Glomerular visceral epithelial cell (primary cell): ENCODE measurements around the gene FOXP1.

ENCODE experiments used
- DNase-seq: peaks from one replicate; pipeline ENCODE4 v3.0.0-alpha.2; 2016; ENCODE audit errors: extremely low spot score

Gene FOXP1

DNA sequence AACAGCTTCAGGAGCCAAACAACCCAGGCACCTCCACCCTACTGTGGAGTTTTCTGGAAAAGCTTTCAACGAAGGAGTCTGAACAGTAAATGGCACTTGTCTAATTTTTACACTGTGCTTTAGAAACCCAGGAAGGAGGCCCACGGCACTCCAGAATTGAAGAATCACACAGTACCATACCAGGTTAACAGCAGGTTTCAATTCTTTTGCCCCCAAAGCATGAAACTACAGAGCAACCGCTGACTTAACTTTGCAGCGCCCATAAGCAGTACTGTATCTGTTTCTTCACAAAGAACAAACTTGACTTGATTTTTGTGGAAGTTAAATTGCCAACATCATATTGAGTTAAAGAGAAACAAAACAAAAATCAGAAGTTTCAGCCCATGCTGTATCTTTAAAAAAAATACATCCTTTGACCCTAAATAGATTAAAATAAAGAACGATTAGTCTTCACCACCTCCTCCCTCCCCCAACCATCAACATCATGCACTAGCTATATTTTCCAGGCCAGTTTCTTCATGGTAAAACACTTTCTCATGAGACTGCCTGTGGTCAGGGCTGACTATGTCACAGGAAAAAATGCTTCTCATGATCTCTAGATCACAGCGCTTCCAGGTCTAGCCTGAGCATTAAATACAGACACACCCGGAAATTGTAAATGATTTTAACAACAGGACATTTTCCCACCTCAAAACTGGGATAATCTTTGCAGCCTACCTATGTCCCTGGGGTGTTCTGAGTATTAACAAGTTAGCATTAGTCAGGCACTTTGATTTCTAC, 456.3 kb downstream of the FOXP1 start:
- peak; percentile 59 for DNase-seq

DNA sequence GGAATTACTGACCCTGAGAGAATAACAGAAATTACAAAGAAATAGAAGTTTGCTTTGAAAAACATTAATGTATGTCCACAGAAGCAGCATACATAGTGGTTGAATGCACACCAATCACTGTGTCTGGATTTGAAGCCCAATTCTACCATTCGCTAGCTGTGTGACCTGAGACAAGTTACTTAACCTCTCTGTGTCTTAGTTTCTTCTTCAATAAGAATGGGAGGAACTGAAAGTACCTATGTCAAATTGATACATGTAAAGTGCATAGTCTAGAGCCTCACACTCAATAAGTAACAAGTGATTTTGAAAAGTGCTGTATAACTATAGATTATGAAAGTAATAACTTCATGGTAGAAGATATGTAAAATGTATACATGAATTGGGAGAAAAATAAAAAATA, 457.8 kb downstream of the FOXP1 start:
- no peak for DNase-seq

DNA sequence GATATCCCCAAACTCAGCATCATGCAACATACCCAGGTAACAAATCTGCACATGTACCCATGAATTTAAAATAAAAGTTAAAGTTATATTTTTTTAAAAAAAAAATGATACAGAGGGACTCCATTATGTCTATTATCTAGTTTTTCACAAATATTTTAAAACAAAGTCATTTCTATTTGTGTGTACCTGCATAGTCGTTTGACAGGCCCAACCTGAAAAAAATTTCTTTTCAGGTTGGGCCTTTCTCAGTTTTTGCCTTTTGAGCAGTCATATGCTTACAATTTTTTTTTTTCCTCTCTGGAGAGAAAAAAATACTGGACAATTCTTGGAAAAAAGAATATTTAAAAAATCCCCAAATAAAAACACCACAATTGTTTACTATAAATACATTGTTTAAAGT, 459.5 kb downstream of the FOXP1 start:
- no peak for DNase-seq

DNA sequence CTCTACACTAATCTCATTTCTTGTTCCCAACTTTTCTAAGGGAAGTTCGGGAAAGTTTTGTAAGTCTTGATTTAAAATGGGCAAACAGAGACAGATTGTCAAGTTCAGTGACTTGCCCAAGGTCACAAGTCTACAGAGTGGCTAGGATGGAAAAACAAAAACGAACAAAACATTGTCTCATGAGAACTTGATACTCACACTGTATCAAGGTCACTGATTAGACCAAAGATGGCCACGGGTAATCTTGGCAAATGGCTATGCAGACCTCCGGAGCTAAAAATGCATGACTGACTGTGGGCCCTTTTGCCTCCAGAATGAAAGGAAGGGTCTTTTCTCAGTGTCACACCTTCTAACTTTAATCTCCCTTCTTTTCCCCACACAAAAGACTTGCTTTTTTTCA, 460.9 kb downstream of the FOXP1 start:
- no peak for DNase-seq

DNA sequence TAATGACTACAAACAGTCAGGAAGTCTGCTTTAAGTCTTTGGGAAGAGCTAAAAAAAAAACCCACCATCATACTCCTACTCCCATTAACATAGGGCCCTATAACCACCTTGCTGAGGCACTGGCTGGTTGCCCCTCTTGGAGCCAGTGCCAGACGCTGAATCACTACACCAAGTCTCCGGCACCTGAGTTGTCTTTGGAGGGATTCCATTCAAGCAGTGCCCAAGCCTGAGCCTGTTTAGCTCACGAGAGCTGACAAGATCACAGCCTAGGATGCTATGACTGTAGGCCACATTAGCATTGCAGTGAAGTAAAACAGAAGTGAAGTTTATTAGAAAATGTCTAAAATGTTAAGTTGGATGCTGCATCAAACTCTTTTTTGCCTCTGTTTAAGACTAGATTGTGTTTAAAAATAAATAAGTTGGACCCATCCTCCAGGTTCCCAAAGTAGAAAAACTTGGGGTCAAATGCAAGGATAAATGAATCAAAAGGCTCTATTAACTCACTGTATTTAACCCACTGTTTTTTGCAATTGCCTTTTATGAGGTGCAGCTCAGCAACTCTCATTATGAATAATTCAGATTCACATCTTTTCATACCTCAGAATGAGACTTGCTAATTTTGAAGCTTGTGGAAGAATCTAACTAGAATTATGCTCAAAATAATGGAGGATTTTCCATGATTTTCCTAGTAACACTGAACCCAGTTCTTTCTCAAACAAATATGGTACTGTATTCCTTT, 461.9 kb downstream of the FOXP1 start:
- peak; percentile 61 for DNase-seq

DNA sequence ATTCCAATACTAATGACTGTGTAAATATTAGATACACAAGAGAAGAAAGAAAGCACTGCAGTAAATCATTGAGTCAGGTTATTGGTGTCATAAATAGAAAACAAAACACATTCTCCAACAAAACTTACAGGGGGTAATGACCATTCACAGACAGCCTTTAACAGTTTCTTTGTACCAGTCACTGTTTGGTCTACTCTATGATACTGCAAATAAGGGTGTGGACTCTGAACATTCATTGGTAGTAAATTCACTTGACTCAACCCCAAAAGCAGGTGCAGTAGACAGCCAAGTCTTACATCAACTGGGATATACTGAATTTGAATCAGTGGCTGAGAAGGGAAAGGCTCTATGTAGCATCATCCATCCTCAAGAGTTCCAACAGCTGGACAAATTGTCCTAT, 463.5 kb downstream of the FOXP1 start:
- DNase-seq, result no peak

DNA sequence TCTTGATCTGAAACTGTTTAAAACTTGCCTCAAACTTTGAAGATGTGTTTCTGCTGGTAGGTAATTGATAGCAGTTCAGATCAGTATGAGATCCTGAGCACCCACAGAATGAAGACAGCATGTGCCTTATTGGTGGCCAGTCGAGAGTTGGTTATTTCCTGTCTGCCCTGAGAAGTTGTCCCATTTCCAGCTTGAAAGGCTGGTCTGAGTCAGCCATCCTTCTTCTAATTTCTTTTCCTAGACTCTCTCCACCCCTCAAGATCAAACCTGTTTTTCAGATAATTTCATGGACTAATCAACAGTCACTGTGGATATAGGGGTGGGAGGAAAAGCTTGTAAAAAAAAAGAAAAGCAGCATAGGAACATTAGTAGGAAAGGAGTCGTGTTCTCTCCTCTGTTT, 464.4 kb downstream of the FOXP1 start:
- DNase-seq, result no peak

DNA sequence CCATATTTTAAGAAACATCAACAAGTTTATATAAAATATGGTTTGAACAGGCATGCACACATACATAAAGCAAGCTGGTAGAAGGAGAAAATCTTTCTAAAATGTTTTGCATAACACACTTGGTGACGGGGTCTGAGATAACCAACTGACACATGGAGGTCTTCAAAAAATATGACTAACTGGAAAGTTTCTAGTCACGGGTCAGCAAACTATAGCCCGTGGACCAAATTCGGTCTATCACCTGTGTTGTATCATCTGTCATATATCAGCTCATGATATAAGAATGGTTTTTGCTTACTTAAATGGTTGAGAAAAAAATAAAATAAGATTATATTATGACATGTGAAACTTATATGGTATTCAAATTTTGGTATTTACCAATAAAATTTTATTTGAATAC, 465.1 kb downstream of the FOXP1 start:
- DNase-seq, result no peak

DNA sequence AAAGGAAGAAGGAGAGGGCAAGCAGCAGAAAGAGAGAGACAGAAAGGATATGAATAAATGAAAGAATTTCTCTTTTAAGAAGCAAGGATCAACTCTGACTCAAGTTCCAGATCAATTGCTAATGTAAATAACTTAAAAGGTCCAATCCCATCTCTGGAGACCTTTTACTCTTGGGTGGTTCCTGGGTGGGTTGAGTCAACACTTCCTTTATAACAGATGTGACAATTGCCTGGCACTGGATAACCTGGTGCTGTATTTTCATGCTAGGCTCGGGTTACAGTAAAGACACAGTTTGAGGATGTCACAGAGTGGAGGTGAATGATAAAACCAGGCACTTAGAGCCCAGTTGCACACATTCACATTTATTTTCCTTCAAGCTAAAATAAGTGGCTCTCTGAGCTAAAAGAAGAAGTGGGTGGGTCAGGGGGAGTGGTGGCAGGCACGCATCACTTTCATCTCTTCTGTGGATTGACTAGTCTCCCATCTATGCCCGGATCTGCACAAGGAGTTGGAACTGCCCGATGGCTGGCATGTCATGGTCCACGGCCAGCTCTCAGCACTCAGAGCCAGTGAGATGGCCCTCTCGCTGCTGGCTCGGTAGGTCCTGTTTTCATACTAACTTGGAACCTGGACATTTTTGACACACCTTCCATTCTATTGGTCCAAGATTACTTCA, 465.8 kb downstream of the FOXP1 start:
- DNase-seq, result peak; percentile 46

DNA sequence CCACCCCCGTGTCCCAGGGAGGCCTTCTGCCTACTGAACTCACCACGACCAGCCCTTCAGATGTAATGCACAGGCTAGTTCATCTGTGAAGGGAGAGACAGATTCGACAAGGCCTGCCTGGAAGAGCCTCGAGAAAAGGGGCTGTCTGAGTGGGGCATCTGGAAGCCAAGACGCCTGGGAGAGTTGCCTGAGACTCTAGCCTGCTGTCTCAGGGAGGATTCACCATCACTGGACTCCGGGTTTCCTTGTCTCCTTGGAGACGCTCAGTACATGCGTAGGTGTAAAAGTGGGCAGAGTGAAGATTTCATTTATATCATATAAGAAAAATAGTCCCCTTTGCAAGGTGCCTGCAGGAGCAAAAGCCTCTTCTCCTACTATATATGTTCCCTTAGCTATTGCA, 468.9 kb downstream of the FOXP1 start:
- no peak for DNase-seq

DNA sequence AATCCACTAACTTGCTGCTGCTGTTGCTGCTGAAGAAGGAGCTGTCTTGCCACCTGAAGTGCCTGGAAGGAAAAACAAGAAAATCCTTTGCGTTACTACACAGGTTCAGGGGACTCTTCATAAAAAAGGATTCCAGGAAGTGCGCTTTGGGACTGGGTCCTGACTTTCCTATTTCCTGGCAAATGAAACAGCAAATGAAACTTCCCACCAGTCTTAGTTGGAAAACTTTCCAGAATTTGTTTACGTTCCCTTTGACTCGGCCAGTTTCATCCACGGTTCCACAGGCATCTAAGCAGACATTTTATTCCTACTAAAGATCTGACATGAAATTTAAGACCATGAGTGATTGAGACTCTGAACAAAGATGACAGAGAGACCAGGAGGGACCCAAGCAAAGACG, 471.0 kb downstream of the FOXP1 start:
- DNase-seq, result no peak

DNA sequence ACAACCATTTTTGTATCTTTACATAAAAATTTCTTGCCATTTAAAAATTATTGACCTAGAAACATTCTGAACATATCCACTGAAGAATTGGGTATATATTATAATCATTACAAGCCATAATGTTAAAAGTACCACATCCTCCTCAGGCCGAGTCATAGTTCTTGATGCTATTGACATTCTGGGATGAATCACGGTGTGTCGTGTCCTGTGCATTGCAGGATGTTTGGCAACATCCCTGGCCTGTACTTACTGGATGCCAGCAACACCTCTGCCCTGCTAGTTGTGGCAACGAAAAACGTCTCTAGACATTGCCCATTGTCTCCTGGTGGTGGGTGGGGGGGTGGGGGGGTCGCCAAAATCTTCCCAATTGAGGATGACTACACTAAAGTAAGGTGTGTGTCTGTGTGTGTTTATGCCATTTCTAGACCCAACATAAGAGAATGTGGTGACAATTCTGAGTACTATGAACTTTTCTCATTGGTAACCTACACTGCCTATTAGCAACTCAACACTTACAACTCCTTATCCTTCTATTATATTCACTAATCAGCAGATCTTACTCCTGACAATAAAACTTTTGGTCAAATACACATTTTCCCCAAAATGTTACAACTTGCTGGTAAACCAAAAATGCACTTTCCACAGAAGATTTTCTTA, 471.6 kb downstream of the FOXP1 start:
- peak; percentile 67 for DNase-seq

DNA sequence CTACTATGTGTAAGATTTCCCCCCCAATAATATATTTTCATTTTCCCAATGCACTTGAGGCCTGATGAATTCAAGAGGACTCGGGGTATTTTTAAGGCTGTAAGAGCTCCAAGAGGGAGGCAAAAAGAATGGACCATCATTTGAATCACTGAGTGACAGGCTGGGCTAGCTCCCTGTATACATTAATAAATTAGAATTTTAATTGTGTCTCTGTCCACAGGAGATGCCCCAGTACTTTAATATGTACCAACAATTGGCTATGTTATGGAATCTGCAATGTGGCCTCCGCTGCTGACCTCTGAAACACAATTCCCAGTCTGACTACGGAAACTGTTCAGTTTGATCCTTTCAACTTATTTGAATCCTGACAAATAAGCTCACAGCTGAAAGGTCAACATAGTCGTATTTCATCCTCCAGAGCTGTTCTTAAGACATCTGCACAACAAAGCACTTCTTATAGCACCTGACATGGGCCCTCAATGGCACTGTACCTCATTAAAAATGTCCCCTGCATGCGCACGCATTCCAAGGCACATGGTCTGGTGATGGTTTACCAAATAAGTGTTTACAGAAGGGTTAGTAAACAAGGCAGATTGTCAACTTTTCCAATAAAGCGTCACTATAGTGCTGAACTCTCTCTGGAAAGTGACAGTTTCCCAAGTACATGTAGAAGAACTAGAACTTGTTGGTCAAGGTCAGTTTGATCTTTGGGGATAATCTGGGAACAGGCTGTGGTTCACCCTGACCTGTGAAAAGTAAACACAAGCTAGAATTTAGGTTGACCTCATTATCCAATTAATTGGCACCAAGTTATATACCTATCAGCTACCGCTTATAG, 472.9 kb downstream of the FOXP1 start:
- DNase-seq, result no peak

DNA sequence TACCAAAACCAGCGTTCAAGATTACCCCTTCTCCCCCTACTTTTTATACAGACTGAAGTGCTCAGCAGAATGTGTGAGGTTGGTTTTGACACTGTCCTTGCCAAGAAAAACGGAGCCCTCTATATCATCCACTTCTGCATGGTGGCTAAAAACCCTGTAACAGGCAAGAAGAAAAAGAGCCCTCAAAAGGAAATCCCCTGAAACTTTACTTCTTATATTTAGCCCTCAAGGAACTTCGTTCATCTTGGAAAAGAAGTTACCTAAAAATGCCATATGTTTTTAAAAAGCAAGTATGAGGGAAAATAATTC, 473.6 kb downstream of the FOXP1 start:
- DNase-seq, result no peak

DNA sequence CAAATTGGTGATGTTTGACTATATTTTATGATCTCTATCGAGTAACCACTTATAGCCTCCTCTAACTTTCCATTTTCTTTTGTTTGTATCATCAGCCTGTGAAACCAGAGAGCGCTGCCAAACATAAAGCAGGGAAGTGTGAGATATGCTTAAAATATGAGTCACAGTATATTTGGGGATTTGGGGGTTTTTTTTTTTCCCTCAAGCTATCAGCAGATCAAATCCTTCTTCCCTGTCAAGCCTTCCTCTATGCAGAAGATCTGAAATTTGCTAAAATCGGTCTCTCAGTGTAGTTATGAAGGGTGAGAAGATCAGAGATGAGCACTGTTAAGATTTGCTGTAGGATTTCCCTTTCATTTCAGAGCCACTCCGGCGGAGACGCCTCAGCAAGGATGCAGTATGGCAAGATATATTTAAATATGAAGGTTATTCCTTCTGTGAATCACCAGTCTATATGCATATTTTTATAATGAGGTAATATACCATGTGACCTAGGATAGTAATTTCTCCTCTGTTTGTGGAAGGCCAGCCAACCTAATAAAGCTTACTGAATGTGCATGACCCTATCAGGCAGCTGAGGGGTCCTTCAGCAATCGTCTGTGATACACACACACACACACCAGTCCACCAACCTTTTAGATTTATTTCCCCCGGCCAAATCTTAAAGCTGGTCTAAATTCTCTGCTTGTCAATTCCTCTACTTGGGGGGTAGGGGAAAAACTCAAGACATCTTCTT, 474.1 kb downstream of the FOXP1 start:
- peak; percentile 70 for DNase-seq

DNA sequence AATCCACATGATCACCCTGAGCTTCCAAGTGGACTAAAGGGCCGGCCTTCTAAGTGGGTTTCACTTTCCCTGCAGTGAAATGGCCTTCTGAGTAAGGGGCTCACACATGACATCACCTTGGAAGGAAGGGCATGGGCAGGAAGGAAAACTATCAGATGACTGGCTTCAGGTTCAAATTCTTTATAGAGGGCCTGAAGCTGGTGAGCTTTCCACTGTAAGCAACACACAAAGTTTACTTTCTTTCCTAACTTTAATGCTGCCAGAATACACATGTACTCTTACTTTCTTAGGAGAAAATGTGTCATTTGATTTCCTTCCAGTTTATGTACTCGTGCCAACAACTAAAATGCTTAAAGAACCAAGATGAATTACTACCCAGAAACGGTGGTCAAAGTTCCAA, 475.6 kb downstream of the FOXP1 start:
- no peak for DNase-seq

DNA sequence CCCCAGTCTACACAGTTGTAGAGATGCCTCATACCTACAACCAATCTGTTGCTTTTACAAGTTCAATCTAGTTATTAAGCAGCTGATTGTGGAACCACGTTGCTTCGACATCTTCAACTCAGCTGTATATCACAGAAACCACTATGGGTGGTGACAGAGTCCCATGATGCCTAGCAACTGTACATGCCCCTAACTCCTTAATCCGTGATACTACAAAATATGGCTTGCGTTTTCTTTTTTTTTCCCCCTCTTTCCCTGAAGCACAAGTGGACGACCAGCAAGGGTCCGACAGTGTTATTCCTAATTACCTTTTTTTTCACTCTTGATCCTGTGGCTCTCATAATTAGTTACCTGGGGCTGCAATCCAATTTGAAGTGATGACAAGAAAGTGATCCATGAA, 478.6 kb downstream of the FOXP1 start:
- DNase-seq, result no peak

DNA sequence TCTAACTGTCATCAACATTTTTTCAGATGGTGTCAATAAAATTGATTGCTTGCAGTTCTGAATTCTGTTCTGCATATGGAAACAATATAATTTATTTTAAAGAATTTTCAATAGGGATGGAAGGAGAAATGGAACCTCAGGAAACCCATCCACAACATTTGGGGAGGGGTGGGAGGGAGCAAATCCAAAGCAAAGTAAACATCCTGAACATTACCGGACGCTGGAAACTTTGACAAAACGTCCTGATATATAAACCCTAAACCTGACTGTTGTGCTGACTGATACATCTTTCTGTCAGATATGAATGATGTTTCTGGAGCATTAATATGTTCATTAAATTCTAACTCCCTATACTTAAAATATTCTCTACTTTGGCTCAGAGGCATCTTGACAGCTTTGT, 479.0 kb downstream of the FOXP1 start:
- DNase-seq, result no peak

DNA sequence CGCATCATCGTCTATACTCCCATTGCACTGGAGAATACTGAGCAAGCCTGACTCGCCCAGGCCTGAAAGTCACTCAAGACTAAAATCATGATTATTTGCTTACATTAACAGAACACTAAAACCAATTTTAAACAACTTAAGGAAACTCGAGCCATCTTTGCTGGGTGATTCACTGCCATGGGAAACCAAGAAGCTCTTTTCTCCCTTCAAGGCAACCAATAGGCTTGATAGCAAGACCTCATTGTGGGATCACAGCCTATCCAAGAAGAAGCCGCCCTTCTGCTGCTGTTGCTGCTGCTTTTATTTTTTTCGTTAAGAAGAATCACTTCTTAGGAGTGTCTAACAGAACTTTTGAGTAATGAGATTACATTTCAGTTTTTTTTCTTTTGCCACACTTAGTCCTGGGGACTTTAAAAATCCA, 479.4 kb downstream of the FOXP1 start:
- DNase-seq, result peak; percentile 28

DNA sequence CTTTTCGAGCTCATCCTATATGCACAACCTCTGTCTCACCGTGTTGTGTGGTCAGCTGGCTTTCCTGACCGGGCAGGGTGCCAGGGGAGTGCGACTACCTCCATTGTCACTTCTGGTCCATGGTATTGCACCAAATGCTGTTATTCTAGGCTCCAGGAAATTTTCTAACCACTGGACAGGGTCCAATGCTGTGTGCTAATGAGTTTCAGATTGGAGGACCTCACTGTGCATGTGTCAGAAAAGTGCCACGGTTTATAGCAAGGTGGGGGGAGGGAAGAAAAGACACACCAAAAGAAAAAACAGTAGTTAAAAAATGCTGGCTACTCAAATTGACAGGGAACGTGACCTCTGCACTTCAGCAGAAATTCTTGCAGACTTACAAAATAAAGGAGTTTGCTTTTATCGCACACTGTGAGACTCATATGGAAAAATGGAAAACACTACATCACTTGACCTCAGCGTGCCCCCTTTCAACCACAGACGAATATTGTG, 480.1 kb downstream of the FOXP1 start:
- DNase-seq, result peak; percentile 75
